HepG2 (cell line): ENCODE results near the gene S100A13. TPM values are rescaled to one million over a fixed set of nuclear protein-coding genes. Genes with fewer than 3 reads are reported as not detected.

ENCODE experiments used
- CERS6 ChIP-seq: sonication (generic); formaldehyde crosslinking; IDR thresholded peaks from 2 replicates; pipeline ENCODE4 v1.5.0; 2020; ENCODE audit warnings: missing genetic modification reagents
- FOSL1 ChIP-seq: sonication (generic); formaldehyde crosslinking; IDR thresholded peaks from 2 replicates; pipeline ENCODE4 v1.9.0; 2021; ENCODE audit warnings: missing genetic modification reagents, borderline replicate concordance
- KAT7 ChIP-seq: IDR thresholded peaks from 2 replicates; pipeline ENCODE4 v1.6.1; 2018; ENCODE audit warnings: borderline replicate concordance, missing compliant biosample characterization
- NONO ChIP-seq, 2 experiments: fragments of 450-650 bp in 1 of 2; sonication (generic) in 1 of 2; formaldehyde crosslinking in 1 of 2; IDR thresholded peaks in 1 of 2; conservative IDR thresholded peaks in 1 of 2; 2 replicates each; pipeline versions ENCODE4 v1.6.1 to v1.8.0; 2017 to 2022; ENCODE audit warnings: mild to moderate bottlenecking in 1 of 2, missing genetic modification reagents in 1 of 2, moderate library complexity in 1 of 2
- NR3C1 ChIP-seq: sonication (generic); formaldehyde crosslinking; IDR thresholded peaks from 2 replicates; pipeline ENCODE4 v1.4.0; 2020; ENCODE audit warnings: missing genetic modification reagents
- SMARCC2 ChIP-seq: fragments of 450-650 bp; IDR thresholded peaks from 2 replicates; pipeline ENCODE4 v1.6.1; 2017; ENCODE audit warnings: antibody characterized with exemption, mild to moderate bottlenecking
- TFAP4 ChIP-seq: sonication (generic); IDR thresholded peaks from 2 replicates; pipeline ENCODE4 v1.6.1; 2016; ENCODE audit warnings: low read depth, borderline replicate concordance
- ZNF260 ChIP-seq: sonication (generic); formaldehyde crosslinking; IDR thresholded peaks from 2 replicates; pipeline ENCODE4 v1.4.0; 2020; ENCODE audit warnings: missing genetic modification reagents, low read depth, mild to moderate bottlenecking, borderline replicate concordance
- ZNF407 ChIP-seq: sonication (generic); formaldehyde crosslinking; IDR thresholded peaks from one replicate; pipeline ENCODE4 v1.5.1; 2020; ENCODE audit warnings: mild to moderate bottlenecking, missing genetic modification reagents; ENCODE audit errors: not compliant biosample characterization
- ZNF496 ChIP-seq: sonication (generic); formaldehyde crosslinking; IDR thresholded peaks from 2 replicates; pipeline ENCODE4 v1.8.1; 2023; ENCODE audit warnings: mild to moderate bottlenecking, moderate library complexity, missing genetic modification reagents; ENCODE audit not compliant: insufficient replicate concordance
- ZNF598 ChIP-seq: sonication (generic); formaldehyde crosslinking; IDR thresholded peaks from 2 replicates; pipeline ENCODE4 v1.5.1; 2020; ENCODE audit warnings: mild to moderate bottlenecking, missing genetic modification reagents, borderline replicate concordance
- ZNF691 ChIP-seq: sonication (generic); formaldehyde crosslinking; IDR thresholded peaks from 2 replicates; pipeline ENCODE4 v1.4.0; 2020; ENCODE audit warnings: missing genetic modification reagents, low read depth, mild to moderate bottlenecking, borderline replicate concordance
- ZNF777 ChIP-seq: sonication (generic); formaldehyde crosslinking; IDR thresholded peaks from 2 replicates; pipeline ENCODE4 v1.4.0; 2020; ENCODE audit warnings: missing genetic modification reagents
- ZNF841 ChIP-seq: sonication (generic); formaldehyde crosslinking; IDR thresholded peaks from 2 replicates; pipeline ENCODE4 v1.8.1; 2023; ENCODE audit warnings: missing genetic modification reagents, borderline replicate concordance
- polyA plus RNA-seq, 8 experiments: library from polyadenylated mRNA; depleted of rRNA in 3 of 8; stranded (reverse) in 7 of 8; unstranded in 1 of 8; fragments of >200 nt; fragmentation: Illumina TruSeq in 4 of 8; extraction: Trizol in 4 of 8; gene quantifications; 2 replicates each; pipeline versions ENCODE4 v1.2.1 to v1.2.3, GENCODE V29; 2011 to 2016; ENCODE audit warnings: low read depth in 4 of 8, missing spikeins in 1 of 8, mixed read lengths in 1 of 8; ENCODE audit not compliant: insufficient read depth in 1 of 8
- total RNA-seq, 5 experiments: library from RNA; depleted of rRNA; stranded (reverse); fragments of >200 nt; fragmentation: Illumina TruSeq; extraction: Trizol; gene quantifications; 2 replicates each; pipeline ENCODE4 v1.2.3, GENCODE V29; 2016; ENCODE audit warnings: low read depth in 1 of 5

The S100A13 gene
- total and polyA plus RNA-seq, 2 of the 13 experiments (the other 11 are each of a cell fraction or from before 2014, with no cell fraction given): 89.5 to 172 TPM

- TF ChIP-seq KAT7 (no peak), ZNF691 (CRISPR knock-in tag) (0 out of 2 replicates have a peak, but pooled peaks have one; percentile 55), CERS6 (CRISPR knock-in tag) (no peak), ZNF496 (CRISPR knock-in tag) (no peak), ZNF598 (CRISPR knock-in tag) (0 out of 2 replicates have a peak, but pooled peaks have one; percentile 40), ZNF407 (no peak), TFAP4 (no peak), NONO (IDR thresholded peaks at IDR 0.05) (no peak), NONO (CRISPR knock-in tag; conservative IDR thresholded peaks at IDR 0.05) (no peak), NR3C1 (no peak), ZNF777 (no peak), ZNF260 (CRISPR knock-in tag) (no peak), ZNF841 (CRISPR knock-in tag) (no peak), FOSL1 (no peak), SMARCC2 (no peak)
These were observed at the start of gene S100A13 (continued) for GRCh38 chr1:153626904-153627714.
